Keratinocyte (primary cell): ENCODE results near the gene TP53INP2. TPM values are rescaled to one million over a fixed set of nuclear protein-coding genes. Genes with fewer than 3 reads are reported as not detected.

Source experiments
- DNase-seq: peaks from one replicate; pipeline ENCODE4 v3.0.0-alpha.2; 2011; ENCODE audit warnings: low read depth, missing footprints, low spot score
- FAIRE-seq: peaks from 2 replicates; lab custom pipeline; 2011; peaks lifted over from hg19 to GRCh38; lab: Jason Lieb, UNC
- H2AFZ ChIP-seq: 2 replicates; pipeline ENCODE4 v1.6.0; 2012; ENCODE audit warnings: low read length, control low read depth, inconsistent platforms; ENCODE audit not compliant: control insufficient read depth
- H3K27ac ChIP-seq: 2 replicates; pipeline ENCODE4 v1.5.1; 2011; ENCODE audit warnings: low read length; ENCODE audit not compliant: control insufficient read depth, insufficient read depth
- H3K27me3 ChIP-seq: 3 replicates; pipeline ENCODE4 v1.6.0; 2011; ENCODE audit warnings: low read length; ENCODE audit not compliant: control insufficient read depth, insufficient read depth; ENCODE audit errors: extremely low read depth
- H3K36me3 ChIP-seq, 2 experiments: 2 replicates in 1 of 2; 3 replicates in 1 of 2; pipeline ENCODE4 v1.5.1; 2011; ENCODE audit warnings: low read length in 2 of 2, mild to moderate bottlenecking in 1 of 2; ENCODE audit not compliant: control insufficient read depth in 2 of 2, insufficient read depth in 2 of 2; ENCODE audit errors: extremely low read depth in 1 of 2
- H3K4me1 ChIP-seq: 3 replicates; pipeline ENCODE4 v1.5.1; 2011; ENCODE audit warnings: low read length; ENCODE audit not compliant: control insufficient read depth, insufficient read depth; ENCODE audit errors: extremely low read depth
- H3K4me2 ChIP-seq: 3 replicates; pipeline ENCODE4 v1.6.0; 2011; ENCODE audit warnings: low read depth, low read length; ENCODE audit not compliant: control insufficient read depth, insufficient read depth; ENCODE audit errors: extremely low read depth
- H3K4me3 ChIP-seq, 3 experiments: fragments of 200-600 bp in 1 of 3; sonication (generic) in 1 of 3; 2 replicates in 2 of 3; 3 replicates in 1 of 3; pipeline ENCODE4 v1.5.1; 2011 to 2016; ENCODE audit warnings: low read length in 3 of 3, mild to moderate bottlenecking in 3 of 3, control low read depth in 2 of 3, inconsistent platforms in 1 of 3, low read depth in 1 of 3, mixed read lengths in 1 of 3, mixed run types in 1 of 3, moderate library complexity in 1 of 3; ENCODE audit not compliant: control insufficient read depth in 2 of 3, insufficient read depth in 2 of 3; ENCODE audit errors: extremely low read depth in 1 of 3
- H3K79me2 ChIP-seq: 2 replicates; pipeline ENCODE4 v1.6.0; 2012; ENCODE audit warnings: low read length; ENCODE audit not compliant: control insufficient read depth, insufficient read depth
- H3K9ac ChIP-seq: 3 replicates; pipeline ENCODE4 v1.6.0; 2011; ENCODE audit warnings: low read length; ENCODE audit not compliant: control insufficient read depth, insufficient read depth; ENCODE audit errors: extremely low read depth
- H3K9me1 ChIP-seq: 3 replicates; pipeline ENCODE4 v1.6.0; 2011; ENCODE audit warnings: low read length; ENCODE audit not compliant: control insufficient read depth, insufficient read depth; ENCODE audit errors: extremely low read depth
- H3K9me3 ChIP-seq: 2 replicates; pipeline ENCODE4 v1.5.1; 2012; ENCODE audit warnings: low read depth, low read length; ENCODE audit not compliant: control insufficient read depth
- H4K20me1 ChIP-seq: 3 replicates; pipeline ENCODE4 v1.6.0; 2011; ENCODE audit warnings: low read length; ENCODE audit not compliant: control insufficient read depth, insufficient read depth; ENCODE audit errors: extremely low read depth
- CTCF ChIP-seq, 3 experiments: IDR thresholded peaks in 1 of 3; conservative IDR thresholded peaks in 1 of 3; optimal IDR thresholded peaks in 1 of 3; 2 replicates in 2 of 3; 3 replicates in 1 of 3; pipeline versions ENCODE3 to v1.5.1; 2011; ENCODE audit warnings: low read length in 3 of 3, mild to moderate bottlenecking in 3 of 3, moderate library complexity in 2 of 3, control low read depth in 1 of 3, inconsistent platforms in 1 of 3; ENCODE audit not compliant: insufficient read depth in 2 of 3; ENCODE audit errors: extremely low read depth in 1 of 3
- EZH2 ChIP-seq: IDR thresholded peaks from one replicate; pipeline ENCODE4 v1.6.1; 2012; ENCODE audit warnings: inconsistent platforms, mild to moderate bottlenecking, low read length, moderate library complexity
- dilution Hi-C: fragments of 300-500 bp; cut with MboI; formaldehyde crosslinking; loops from one replicate; pipeline ENCODE4 v1.7.0; 2020; ENCODE audit warnings: low sequenced_read_pairs; ENCODE audit not compliant: extremely low pct_ligation_motif_present
- polyA plus RNA-seq, 5 experiments: library from polyadenylated mRNA; depleted of rRNA in 3 of 5; stranded (reverse) in 3 of 5; stranded (forward) in 1 of 5; unstranded in 1 of 5; fragments of >200 nt; gene quantifications; 1 replicate in 1 of 5; 2 replicates in 3 of 5; 3 replicates in 1 of 5; pipeline versions ENCODE4 v1.2.1 to v1.2.3, GENCODE V29; 2011 to 2012; ENCODE audit warnings: missing spikeins in 2 of 5, low read depth in 1 of 5, low replicate concordance in 1 of 5

Gene TP53INP2
- polyA plus RNA-seq, 1 donor (not counting 4 experiments of a cell fraction or from before 2014, with no cell fraction given), result 1.0 TPM

- H3K27me3 ChIP-seq, result no peaks in the 10 kb centered on the region
- no peak for DNase-seq
- no peaks in the 10 kb centered on the region for H4K20me1 ChIP-seq
- H3K79me2 ChIP-seq, result no peaks in the 10 kb centered on the region
- H3K9ac ChIP-seq, result no peak overlapping the region
- no peaks in the 10 kb centered on the region for H3K9me3 ChIP-seq
- no peak overlapping the region for H3K4me2 ChIP-seq
- no peak overlapping the region for H2AFZ ChIP-seq
- H3K27ac ChIP-seq, result no peak overlapping the region
- H3K9me1 ChIP-seq, result no peaks in the 10 kb centered on the region
- no peak for TF ChIP-seq EZH2
- no peak for TF ChIP-seq CTCF (optimal IDR thresholded peaks at IDR 0.05 in 1 of 3, IDR thresholded peaks at IDR 0.05 in 1 of 3, conservative IDR thresholded peaks at IDR 0.05 in 1 of 3; ENCODE audit: extremely low read depth in 1 of 3, insufficient read depth in 2 of 3, low read length in 3 of 3)
- no peak overlapping the region for H3K4me3 ChIP-seq
- no peaks in the 10 kb centered on the region for H3K4me1 ChIP-seq
- dilution Hi-C loops, result no loop called here
- peaks cover 15 to 24% of the 10 kb centered on the region in 2 experiments for H3K36me3 ChIP-seq
- no peak for FAIRE-seq
These were observed 40.2 kb downstream of the TP53INP2 start for GRCh38 chr20:34744340-34744739.

- DNase-seq, result no peak
- Histone ChIP-seq H3K4me1 (no peaks in the 10 kb centered on the region), H3K27me3 (no peaks in the 10 kb centered on the region), H4K20me1 (no peaks in the 10 kb centered on the region), H3K27ac (no peak overlapping the region), H3K9me1 (no peaks in the 10 kb centered on the region), H3K9me3 (no peaks in the 10 kb centered on the region), H3K36me3 (peaks cover 18 to 29% of the 10 kb centered on the region in 2 experiments), H3K4me2 (no peak overlapping the region), H3K79me2 (no peaks in the 10 kb centered on the region), H3K4me3 (no peak overlapping the region), H2AFZ (no peak overlapping the region), H3K9ac (no peak overlapping the region)
- dilution Hi-C loops, result no loop called here
- no peak for TF ChIP-seq EZH2
- TF ChIP-seq CTCF (optimal IDR thresholded peaks at IDR 0.05 in 1 of 3, IDR thresholded peaks at IDR 0.05 in 1 of 3, conservative IDR thresholded peaks at IDR 0.05 in 1 of 3; ENCODE audit: extremely low read depth in 1 of 3, insufficient read depth in 2 of 3, low read length in 3 of 3), result no peak
- no peak for FAIRE-seq
These were observed 40.7 kb downstream of the TP53INP2 start for GRCh38 chr20:34744847-34745246.
